Suppressor macrophage treated with lipopolysaccharide for 4 hours (primary cell): ENCODE data around the gene NRAS.

ENCODE experiments used
- DNase-seq: peaks from one replicate; pipeline ENCODE4 v3.0.0-alpha.2; 2020

NRAS gene

DNA sequence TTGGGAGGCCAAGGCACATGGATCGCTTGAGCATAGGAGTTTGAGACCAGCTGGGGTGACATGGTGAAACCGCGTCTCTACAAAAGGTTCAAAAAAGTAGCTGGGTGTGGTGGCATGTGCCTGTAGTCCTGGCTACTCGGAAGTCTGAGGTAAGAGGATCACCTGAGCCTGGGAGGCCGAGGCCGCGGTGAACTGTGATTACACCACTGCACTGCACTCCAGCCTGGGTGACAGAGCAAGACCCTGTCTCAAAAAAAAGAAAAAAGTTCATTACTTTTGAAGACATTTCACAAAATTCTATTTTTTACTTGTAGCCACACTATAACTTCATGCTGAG, 44.7 kb downstream of the NRAS start:
- no peak for DNase-seq

DNA sequence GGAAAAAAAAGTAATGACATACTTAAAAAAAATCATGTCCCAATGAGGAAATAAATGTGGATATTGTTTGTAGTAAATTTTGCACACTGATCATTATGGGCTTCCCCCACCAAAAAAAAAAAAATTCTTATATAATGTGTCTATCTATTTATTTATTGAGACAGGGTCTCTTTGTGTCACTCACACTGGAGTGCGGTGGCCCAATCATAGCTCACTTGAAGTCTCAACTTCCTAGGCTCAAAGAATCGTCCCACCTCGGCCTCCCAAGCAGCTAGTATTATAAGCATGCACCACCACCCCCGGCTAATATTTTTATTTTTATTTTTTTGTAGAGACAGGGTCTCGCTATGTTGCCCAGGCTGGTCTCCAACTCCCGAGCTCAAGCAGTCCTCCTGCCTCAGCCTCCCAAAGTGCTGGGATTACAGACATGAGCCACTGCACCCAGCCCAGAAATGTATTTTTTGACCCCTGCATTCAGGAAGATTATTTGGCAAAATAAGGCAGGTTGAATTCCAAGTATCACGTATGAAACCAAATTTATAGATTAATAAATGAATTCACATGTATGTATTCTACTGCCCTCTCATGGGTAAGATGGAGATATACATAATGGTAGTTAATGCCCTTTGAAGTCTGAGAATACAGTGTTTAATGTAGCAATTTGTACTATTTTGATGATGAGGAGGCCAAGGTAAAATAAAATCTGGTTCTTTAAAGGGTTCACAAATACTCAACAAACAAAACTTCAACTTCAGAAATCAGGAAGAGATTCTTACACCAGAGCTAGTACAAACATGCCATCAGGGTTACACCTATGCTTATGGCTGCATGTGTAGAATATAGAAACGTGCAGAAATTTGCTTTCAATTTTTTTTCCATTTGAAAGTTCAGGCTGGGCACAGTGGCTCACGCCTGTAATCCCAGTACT, 45.3 kb downstream of the NRAS start:
- peak; percentile 2 for DNase-seq

DNA sequence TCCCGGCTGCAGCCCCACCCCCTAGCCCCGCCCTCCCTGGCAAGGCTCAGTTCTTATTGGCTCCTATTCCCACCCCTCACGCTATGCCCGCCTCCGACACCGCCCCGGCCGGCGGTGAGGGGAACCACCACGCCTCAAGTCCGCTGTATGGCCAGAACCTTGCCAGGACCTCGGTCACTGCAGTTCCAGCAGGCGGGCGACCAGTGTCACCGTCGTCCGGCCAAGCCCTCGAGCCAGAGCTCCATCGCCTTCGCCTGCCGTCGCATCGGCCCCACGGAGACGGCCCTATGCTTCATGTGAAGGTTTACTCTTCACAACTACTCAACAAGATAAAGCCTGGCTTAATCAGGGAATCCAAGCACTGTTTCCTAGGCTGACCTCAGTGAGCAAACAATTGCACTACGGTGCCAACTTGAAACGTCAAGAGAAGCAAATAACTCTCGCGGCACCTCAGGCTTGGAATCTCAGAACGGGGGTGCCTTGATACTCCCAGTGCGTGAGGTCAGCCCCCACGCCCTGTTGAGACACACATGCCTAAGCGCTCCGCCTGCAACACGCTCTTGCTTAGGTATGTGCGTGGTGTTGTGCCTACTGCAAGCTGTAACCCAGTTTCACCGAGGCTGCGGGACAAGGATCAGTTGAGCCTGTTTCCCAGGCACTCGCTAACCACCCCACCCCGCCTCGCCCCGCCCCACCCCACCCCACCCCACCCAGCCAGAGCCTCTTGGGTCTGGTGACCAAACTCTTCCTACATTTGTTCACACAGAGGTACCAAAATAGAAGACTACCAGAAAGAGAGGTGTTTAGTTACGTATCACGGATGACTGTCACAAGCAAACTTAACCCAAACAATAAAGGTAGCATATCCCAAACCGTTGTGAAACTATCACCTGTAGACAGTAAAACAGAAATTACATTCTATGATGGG, 46.2 kb downstream of the NRAS start:
- peak; percentile 94 for DNase-seq

DNA sequence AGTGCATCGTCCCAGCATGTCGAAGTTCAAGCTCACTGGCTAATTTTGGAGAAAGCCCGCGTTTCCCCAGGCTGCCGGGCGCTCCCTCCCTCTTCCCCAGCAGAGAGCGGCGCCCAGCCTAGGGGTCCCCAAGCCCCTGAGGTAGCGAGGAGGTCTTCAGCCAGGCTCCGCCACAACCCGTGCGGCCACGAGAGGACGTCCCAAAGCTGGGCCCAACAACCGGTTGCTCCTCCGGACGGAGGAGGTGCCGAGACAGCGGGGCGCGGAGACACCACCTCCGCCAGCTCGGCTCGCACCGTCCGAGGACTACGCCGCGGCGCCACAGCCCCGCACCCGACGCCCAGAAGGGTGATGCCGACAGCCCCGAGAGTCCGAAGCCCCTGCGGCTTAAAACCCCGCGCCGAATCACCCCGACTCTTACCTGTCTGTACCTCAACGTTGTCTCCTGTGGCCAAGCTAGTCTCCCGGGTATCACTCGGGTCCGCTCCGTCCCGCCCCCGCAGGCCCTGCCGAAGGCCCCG, 46.9 kb downstream of the NRAS start, which contains the start of gene DENND2C:
TSS of gene DENND2C (minus strand) at position 488 of the 521 bp plus-strand sequence. CDS start 44,065 bp downstream, outside the sequence.
- no peak for DNase-seq

DNA sequence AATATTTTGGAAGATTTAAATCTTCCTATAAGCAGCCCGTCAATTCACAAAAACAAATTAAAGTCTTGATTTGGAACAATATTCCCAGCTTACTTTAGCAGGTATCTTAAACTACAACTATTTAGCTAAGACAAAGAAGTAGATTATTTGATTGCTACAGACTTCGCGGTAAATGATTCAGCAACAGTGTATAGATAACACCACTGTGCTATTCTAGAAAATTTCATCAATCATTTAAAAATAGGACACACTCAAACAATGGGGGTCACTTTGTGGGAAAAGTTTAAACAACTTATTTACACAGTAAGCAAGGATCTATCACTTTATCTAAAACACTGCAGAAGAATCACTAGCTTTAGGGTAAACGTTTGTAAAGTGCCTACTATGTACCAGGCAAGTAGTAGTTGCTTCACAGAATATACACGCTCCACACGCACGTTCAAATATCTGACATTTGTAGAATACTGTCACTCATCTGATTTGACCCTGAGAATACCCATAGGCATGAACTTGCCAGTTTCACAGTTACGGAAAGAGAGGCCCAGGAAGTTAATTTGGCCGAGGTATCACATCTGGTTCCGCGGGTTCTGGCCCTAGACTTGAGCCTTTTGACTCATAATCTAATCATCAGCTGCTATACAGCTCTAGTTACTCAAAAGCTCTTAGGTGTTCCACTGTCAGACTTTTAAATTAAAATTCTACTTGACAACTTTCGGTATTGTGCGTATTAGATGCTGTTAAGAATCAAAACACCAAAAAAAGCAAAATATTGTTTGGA, 47.6 kb downstream of the NRAS start:
- DNase-seq, result peak; percentile 7

DNA sequence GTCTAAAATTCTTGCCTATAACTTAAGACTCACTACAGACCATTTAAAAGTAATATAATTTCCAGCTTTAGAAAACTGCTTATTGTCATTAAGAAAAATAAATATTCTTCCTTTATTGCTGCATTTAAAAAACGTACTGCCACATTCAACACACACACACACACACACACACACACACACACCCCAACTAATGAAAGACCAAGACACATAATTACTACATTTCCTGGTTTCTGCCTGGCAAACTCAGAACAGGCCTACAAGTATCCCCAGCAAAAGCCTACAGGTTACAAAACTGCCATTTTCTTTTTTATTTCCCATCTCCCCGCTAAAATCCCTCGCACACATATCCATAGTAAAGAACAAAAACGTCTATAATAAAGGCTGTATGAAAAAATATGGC, 48.2 kb downstream of the NRAS start:
- DNase-seq, result no peak

DNA sequence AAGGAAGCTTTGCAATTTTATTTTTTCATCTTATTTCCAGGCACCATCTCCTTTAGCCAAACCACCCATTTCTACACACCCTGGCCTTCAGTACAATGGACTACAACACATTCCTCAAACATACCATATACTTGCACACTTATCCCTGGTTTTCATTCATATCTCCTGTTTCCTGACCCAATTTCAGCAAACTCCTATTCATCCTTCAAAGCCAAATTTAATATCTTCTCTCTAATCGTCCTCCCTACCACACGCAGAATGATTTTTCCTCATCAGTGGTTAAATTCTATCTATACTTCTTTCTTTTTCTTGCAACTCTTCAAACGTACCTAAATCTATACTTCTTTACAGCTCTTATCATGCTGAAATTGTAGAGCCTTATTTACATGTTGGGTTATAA, 49.6 kb downstream of the NRAS start:
- DNase-seq, result no peak

DNA sequence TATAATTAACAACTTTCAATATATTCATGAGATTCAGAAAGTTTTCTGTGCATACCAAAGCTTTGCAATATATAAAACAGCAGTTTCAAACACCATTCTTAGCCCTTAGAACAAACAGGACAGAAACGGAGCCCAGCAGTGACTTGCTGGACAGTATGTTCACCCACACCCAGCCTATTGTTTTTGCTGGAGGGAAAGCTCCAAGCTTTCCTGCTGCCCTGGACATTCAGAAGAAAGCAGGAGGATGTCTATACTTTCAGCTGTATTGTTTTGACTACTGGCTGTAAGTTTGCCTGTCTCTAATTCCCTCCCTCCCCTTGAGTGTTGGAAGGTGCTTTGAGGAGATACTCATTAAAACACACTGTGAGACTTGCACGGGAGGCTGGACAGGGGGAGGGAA, 56.3 kb downstream of the NRAS start:
- DNase-seq, result no peak
